ENCODE data around the gene XXYLT1.

Gene XXYLT1

GRCh38 chr3:195066441-195066841 is 204.5 kb downstream of the XXYLT1 start:
- no peaks in the 10 kb centered on the region for H3K36me3 ChIP-seq
- H3K4me3 ChIP-seq (ENCODE audit: low read depth, low read length), result no peak overlapping the region
- TF ChIP-seq, protein P1, sequence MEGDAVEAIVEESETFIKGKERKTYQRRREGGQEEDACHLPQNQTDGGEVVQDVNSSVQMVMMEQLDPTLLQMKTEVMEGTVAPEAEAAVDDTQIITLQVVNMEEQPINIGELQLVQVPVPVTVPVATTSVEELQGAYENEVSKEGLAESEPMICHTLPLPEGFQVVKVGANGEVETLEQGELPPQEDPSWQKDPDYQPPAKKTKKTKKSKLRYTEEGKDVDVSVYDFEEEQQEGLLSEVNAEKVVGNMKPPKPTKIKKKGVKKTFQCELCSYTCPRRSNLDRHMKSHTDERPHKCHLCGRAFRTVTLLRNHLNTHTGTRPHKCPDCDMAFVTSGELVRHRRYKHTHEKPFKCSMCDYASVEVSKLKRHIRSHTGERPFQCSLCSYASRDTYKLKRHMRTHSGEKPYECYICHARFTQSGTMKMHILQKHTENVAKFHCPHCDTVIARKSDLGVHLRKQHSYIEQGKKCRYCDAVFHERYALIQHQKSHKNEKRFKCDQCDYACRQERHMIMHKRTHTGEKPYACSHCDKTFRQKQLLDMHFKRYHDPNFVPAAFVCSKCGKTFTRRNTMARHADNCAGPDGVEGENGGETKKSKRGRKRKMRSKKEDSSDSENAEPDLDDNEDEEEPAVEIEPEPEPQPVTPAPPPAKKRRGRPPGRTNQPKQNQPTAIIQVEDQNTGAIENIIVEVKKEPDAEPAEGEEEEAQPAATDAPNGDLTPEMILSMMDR (IDR thresholded peaks at IDR 0.05; ENCODE audit: low read depth, low read length), result no peak
- no peak overlapping the region for H3K27ac ChIP-seq
- no peaks in the 10 kb centered on the region for H3K27me3 ChIP-seq (ENCODE audit: insufficient read depth, low read depth, severe bottlenecking)
- H3K9me3 ChIP-seq (ENCODE audit: severe bottlenecking), result no peaks in the 10 kb centered on the region
- no peak for DNase-seq

GRCh38 chr3:195065864-195066185 is 205.1 kb downstream of the XXYLT1 start:
- DNase-seq, result no peak
- H3K36me3 ChIP-seq, result no peaks in the 10 kb centered on the region
- H3K4me3 ChIP-seq (ENCODE audit: low read depth, low read length), result no peak overlapping the region
- H3K9me3 ChIP-seq (ENCODE audit: severe bottlenecking), result no peaks in the 10 kb centered on the region
- H3K27me3 ChIP-seq (ENCODE audit: insufficient read depth, low read depth, severe bottlenecking), result no peaks in the 10 kb centered on the region
- TF ChIP-seq, protein P1 (IDR thresholded peaks at IDR 0.05; ENCODE audit: low read depth, low read length), result no peak
- H3K27ac ChIP-seq, result no peak overlapping the region

- no peaks in the 10 kb centered on the region for H3K9me3 ChIP-seq (ENCODE audit: severe bottlenecking)
- TF ChIP-seq, protein P1 (IDR thresholded peaks at IDR 0.05; ENCODE audit: low read depth, low read length), result no peak
- H3K27me3 ChIP-seq (ENCODE audit: insufficient read depth, low read depth, severe bottlenecking), result no peaks in the 10 kb centered on the region
- no peaks in the 10 kb centered on the region for H3K36me3 ChIP-seq
- H3K27ac ChIP-seq, result no peak overlapping the region
- H3K4me3 ChIP-seq (ENCODE audit: low read depth, low read length), result no peak overlapping the region
- DNase-seq, result no peak
Observed at GRCh38 chr3:195065142-195065863, 205.7 kb downstream of the XXYLT1 start.

DNA sequence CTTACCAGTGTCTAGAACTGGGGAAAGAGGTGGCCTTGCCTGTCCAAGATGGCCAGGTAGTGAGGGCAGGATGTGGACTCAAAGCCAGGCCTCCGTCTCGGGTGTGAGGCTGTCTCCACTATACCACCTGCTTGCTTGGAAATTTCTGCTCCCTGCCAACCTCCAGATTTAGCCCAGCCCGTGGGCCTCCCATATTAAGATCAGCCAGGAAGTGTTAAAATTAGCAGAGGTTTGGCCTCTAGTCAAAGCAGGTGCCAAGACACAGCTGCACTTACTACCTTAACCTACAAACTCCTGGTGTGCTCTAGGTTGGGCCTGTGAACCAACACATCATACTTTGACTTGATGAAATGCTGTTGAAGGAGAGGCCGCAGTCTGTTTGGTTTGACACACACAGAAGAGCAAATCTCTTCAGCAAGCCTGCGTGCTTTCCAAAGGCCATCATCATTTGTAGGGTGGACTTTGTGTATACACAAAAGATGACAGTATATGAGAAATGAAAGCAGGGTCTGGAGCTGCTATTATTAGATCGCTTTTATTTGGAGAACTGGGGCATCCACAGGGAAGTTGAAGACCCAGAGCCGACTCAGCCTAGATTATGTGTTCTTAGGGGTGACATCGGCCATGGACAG is 206.5 kb downstream of the XXYLT1 start:
- no peaks in the 10 kb centered on the region for H3K27me3 ChIP-seq (ENCODE audit: insufficient read depth, low read depth, severe bottlenecking)
- no peak overlapping the region for H3K27ac ChIP-seq
- no peaks in the 10 kb centered on the region for H3K9me3 ChIP-seq (ENCODE audit: severe bottlenecking)
- H3K4me3 ChIP-seq (ENCODE audit: low read depth, low read length), result no peak overlapping the region
- no peaks in the 10 kb centered on the region for H3K36me3 ChIP-seq
- DNase-seq, result no peak
- TF ChIP-seq, protein P1 (IDR thresholded peaks at IDR 0.05; ENCODE audit: low read depth, low read length), result no peak

DNA sequence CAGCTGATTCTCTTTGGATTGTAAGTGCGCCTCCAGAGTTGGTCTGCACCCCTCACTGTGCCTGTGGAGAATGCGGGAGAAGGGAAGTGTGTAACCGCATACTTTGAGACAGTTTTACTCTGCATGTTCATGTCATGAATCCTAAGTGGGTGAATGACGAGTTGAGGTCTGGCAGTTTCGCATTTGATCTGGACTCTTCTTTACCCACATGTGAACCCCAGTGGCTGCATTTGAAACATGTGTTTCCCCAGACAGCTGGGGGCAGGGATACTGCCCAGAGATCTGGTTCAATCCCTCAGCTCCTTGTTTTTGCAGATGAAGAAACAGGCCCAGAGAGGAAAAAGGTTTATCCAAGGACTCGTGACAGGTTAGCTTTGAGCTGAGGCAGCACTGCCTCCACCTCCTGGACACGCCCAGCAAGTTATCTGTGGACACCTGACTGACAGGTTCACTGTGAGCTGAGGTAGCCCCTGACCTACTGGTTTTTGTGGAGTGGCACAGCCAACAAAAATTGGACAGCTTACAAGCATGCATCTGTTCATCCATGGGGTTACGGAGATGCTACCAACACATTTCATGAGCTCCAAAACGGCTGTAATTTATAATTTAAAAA is 207.3 kb downstream of the XXYLT1 start:
- Histone ChIP-seq H3K27me3 (ENCODE audit: insufficient read depth, low read depth, severe bottlenecking) (no peaks in the 10 kb centered on the region), H3K27ac (no peak overlapping the region), H3K9me3 (ENCODE audit: severe bottlenecking) (no peaks in the 10 kb centered on the region), H3K4me3 (ENCODE audit: low read depth, low read length) (no peak overlapping the region), H3K36me3 (no peaks in the 10 kb centered on the region)
- no peak for DNase-seq
- TF ChIP-seq, protein P1 (IDR thresholded peaks at IDR 0.05; ENCODE audit: low read depth, low read length), result no peak
